GM12874 (cell line): ENCODE measurements around the gene NRG2.

Source experiments
- TF ChIP-seq, protein P1 (sequence below): IDR thresholded peaks from 2 replicates; pipeline ENCODE4 v1.5.1; 2011; ENCODE audit warnings: low read depth, mild to moderate bottlenecking, control low read depth, low read length, moderate library complexity; ENCODE audit not compliant: insufficient read depth

Gene NRG2

DNA sequence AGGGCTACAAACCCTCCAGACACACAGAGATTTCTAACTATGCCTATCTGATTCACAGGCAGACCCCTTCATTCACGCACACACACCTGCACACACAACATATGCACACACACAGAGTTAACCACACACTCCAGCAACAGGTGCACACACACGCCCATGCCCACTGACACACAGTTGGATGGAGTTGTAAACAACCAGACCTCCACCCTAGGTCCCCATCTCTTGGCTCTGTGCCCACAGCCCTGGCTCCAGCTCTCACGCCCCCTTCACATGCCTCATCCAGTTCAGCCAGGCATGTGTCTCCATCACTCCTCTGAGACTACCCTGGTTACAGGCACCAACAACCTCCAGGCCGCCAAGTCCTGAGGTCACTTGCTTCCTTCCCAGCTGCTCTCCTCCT is 186.4 kb downstream of the NRG2 start:
- TF ChIP-seq, protein P1, sequence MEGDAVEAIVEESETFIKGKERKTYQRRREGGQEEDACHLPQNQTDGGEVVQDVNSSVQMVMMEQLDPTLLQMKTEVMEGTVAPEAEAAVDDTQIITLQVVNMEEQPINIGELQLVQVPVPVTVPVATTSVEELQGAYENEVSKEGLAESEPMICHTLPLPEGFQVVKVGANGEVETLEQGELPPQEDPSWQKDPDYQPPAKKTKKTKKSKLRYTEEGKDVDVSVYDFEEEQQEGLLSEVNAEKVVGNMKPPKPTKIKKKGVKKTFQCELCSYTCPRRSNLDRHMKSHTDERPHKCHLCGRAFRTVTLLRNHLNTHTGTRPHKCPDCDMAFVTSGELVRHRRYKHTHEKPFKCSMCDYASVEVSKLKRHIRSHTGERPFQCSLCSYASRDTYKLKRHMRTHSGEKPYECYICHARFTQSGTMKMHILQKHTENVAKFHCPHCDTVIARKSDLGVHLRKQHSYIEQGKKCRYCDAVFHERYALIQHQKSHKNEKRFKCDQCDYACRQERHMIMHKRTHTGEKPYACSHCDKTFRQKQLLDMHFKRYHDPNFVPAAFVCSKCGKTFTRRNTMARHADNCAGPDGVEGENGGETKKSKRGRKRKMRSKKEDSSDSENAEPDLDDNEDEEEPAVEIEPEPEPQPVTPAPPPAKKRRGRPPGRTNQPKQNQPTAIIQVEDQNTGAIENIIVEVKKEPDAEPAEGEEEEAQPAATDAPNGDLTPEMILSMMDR = no peak

DNA sequence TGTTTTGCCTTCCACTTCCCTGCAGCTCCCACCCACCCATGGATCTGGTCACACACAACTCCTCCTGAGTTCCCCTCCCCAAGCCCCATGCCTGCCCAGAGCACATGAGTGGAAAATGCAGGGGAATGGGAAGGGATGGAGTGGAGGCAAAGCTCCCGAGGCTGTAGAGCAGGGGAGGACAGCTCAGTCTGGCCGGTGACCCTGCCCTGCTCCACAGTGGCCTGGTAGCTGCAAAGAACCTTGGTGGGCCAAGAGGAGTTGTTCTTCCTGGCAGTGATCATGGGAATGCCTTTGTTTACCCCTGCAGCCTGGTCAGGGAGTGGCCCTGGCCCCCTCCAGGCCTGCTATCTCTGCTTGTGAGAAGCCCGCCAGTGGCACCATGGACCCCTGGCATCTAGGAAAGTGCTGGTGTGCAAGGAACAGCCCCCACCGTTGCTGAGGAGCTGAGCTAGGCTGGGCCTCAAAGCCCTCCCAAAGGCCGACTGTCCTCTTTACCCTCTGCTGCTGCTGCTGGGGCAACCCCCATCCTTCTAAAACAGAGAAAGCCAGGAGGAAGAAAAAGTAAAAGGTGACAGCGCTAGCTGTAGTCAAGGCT is 187.1 kb downstream of the NRG2 start:
- TF ChIP-seq, protein P1 = no peak

DNA sequence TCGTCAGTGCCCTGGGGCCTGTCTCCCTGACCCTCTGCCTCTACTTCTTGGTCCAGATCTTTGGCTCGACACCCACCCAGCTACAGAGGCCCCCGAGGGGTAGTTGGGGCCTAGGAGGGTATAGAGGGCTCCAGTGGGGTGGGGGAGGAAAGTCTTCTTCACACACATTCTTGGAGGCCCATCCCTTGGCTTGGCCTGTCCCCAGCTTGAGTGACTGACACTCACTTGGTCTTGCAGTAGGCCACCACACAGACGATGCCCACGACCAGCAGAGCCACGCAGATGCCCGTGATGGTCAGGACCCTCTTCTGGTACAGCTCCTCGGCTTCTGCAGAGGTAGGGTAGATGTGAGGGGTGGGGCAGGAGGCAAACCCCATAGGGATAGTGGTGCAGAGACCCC is 187.6 kb downstream of the NRG2 start:
- TF ChIP-seq, protein P1 = no peak

DNA sequence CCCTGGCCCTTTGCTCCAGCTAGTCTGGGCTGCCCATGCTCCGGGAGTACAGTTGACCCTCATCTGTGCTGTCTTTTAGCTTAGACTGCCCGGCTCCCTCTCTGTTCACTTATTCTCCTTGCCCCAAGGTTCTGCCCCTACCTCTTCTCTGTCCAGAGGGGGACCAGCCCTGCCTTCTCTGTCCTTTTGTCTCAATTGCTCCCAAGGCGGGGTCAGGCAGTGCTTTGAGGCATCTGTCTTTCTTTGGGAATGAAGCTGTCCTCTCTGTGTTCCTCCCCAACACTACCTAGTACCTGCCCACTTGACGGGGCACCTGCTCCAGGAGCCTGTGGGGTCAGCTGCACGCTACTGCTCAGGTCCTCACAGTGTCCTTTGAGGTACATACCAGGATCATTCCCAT is 188.1 kb downstream of the NRG2 start:
- TF ChIP-seq, protein P1 = no peak

DNA sequence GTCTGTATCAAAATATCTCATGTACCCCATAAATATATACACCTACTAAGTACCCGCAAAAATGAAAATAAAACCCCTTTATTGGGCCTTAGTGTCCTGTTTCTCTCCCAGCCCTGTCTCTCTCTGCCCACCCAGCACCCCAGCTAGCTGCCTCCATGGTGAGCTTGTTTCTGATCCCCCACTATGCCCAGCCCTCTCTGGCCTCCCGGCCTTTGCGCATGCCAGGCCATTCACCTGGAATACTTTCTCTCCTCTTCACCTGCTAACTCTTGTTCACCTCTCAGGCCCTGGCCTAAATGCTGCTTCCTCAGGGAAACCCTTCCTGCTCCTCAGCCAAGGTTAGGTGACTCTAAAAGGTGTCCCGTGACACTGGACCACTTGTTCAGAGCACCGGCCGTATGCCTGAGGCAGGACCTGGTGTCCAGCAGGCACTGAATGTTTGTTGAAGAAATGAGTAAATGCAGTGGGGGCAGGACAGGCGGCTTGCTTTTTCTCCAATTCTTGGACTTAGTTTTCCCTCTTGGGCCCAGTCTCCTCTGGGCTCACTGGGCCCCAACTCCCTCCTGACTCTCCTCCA is 189.0 kb downstream of the NRG2 start:
- TF ChIP-seq, protein P1 = no peak

DNA sequence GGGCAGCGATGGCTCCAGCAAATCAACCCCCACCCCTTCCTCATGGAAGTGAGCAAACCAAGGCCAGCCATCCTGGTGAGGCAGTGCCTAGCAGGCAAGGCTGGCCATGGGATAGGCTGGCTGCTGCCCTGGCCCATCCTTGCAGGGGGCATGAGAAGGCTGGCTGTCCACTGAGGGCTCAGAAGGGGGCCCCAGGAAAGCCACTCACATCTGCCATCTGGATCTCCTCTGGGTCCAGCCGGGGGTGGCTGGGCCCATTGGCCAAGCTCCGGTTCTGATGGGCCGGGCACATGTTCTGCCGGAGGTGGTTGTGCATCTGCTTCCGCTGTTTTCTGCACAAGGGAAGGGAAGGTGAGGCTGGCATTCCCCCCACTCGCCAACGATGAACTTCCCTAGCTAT is 190.4 kb downstream of the NRG2 start:
- TF ChIP-seq, protein P1 = no peak

DNA sequence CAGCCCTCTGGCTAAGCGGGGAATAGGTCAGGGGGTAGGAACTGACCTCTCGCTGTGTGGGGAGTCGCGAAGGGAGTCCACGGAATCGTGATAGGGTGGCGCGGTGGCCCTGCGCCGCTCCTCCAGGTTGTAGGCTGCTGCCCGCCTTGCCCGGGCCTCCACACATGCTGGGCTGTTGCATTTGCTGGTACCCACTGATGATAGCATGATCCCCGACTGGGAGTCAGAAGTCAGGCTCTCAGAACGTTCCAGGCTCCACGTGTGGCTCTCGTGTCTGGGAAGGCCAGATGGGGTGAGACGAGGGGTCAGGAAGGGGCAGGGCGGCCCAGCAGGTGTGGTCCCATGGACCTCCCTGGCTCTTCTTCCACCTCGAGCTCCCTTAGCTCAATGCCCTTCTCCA is 191.5 kb downstream of the NRG2 start:
- TF ChIP-seq, protein P1 = no peak
